ENCODE data around the gene IGSF10.

- TF ChIP-seq CTCF (IDR thresholded peaks at IDR 0.05; ENCODE audit: low read depth, low read length) (no peak), EZH2phosphoT487 (IDR thresholded peaks at IDR 0.05; ENCODE audit: low read depth) (no peak)
These were observed 14.9 kb downstream of the IGSF10 start for GRCh38 chr3:151446002-151446340.
